Testis (tissue), 3 donors: ENCODE data around the gene JAKMIP1. TPM values are rescaled to one million over a fixed set of nuclear protein-coding genes. Genes with fewer than 3 reads are reported as not detected.

Experiments used
- DNase-seq: peaks from one replicate; pipeline ENCODE4 v3.0.0-alpha.2; 2019
- H3K27ac ChIP-seq, 2 donors: fragments of 200-600 bp; sonication (generic); one replicate each; pipeline ENCODE4 v1.5.1; 2019
- H3K27me3 ChIP-seq: fragments of 200-600 bp; sonication (generic); one replicate; pipeline ENCODE4 v1.5.1; 2019
- H3K36me3 ChIP-seq: fragments of 200-600 bp; sonication (generic); one replicate; pipeline ENCODE4 v1.5.1; 2017; ENCODE audit warnings: low read depth; ENCODE audit errors: missing control alignments
- H3K4me1 ChIP-seq: fragments of 200-600 bp; sonication (generic); one replicate; pipeline ENCODE4 v1.5.1; 2019
- H3K4me3 ChIP-seq, 2 donors: fragments of 200-600 bp; sonication (generic); one replicate each; pipeline ENCODE4 v1.5.1; 2017 to 2019
- H3K9me3 ChIP-seq: fragments of 200-600 bp; sonication (generic); one replicate; pipeline ENCODE4 v1.5.1; 2017
- CTCF ChIP-seq, 3 experiments: fragments of 450-650 bp in 2 of 3; fragments of 200-600 bp in 1 of 3; sonication (generic) in 1 of 3; IDR thresholded peaks; one replicate each; pipeline ENCODE4 v1.5.1; 2016 to 2019; ENCODE audit warnings: antibody characterized with exemption in 3 of 3, mild to moderate bottlenecking in 2 of 3, moderate library complexity in 1 of 3
- POLR2A ChIP-seq: fragments of 450-650 bp; IDR thresholded peaks from one replicate; pipeline ENCODE4 v1.6.1; 2017; ENCODE audit warnings: antibody characterized with exemption, mild to moderate bottlenecking, moderate library complexity
- WGBS, 2 donors: methylation state at CpG; one replicate each; pipeline ENCODE4 v1.1.5; 2018; 5-methylcytosine and 5-hydroxymethylcytosine counted together
- intact Hi-C: fragments of 100-400 bp; cut with DNase I; formaldehyde crosslinking; loops from one replicate; pipeline ENCODE4 v1.15.1; 2023; ENCODE audit warnings: low total_unique reads
- polyA plus RNA-seq: library from polyadenylated mRNA; stranded (reverse); fragments of 350-450 nt; fragmentation: Illumina TruSeq; extraction: RNeasy Lipid Tissue Mini Kit (QIAGEN cat#74804); gene quantifications from one replicate; pipeline ENCODE4 v1.2.3, GENCODE V29; 2014; ENCODE audit warnings: low read depth, low replicate concordance; ENCODE audit not compliant: insufficient read depth
- total RNA-seq, 2 donors: library from RNA; depleted of rRNA; stranded (reverse); fragments of >200 nt; gene quantifications; one replicate each; pipeline ENCODE4 v1.2.3, GENCODE V29; 2016

Gene JAKMIP1
- total and polyA plus RNA-seq, 3 donors from 2014 or later = 10.7 to 18.1 (median 15.2) TPM

GRCh38 chr4:6114181-6114580 lies 86.2 kb downstream of the JAKMIP1 start:
- Histone ChIP-seq H3K4me1 (no peaks in the 10 kb centered on the region), H3K27me3 (no peaks in the 10 kb centered on the region), H3K36me3 (no peaks in the 10 kb centered on the region), H3K4me3 (no peak overlapping the region), H3K27ac (no peak overlapping the region), H3K9me3 (no peaks in the 10 kb centered on the region)
- 85 to 90% methylated on average over 2 to 3 of the region's 3 CpGs for WGBS, 2 donors
- TF ChIP-seq POLR2A (no peak), CTCF (IDR thresholded peaks at IDR 0.05) (no peak)
- intact Hi-C loops = no loop called here
- no peak for DNase-seq

GRCh38 chr4:6113641-6114040 lies 86.7 kb downstream of the JAKMIP1 start:
- TF ChIP-seq CTCF (IDR thresholded peaks at IDR 0.05) = no peak
- no peak for TF ChIP-seq POLR2A
- Histone ChIP-seq H3K27me3 (no peaks in the 10 kb centered on the region), H3K4me3 (no peak overlapping the region), H3K9me3 (no peaks in the 10 kb centered on the region), H3K4me1 (no peaks in the 10 kb centered on the region), H3K36me3 (no peaks in the 10 kb centered on the region), H3K27ac (no peak overlapping the region)
- DNase-seq = no peak
- intact Hi-C loops = no loop called here
- WGBS, 2 donors = 88 to 89% methylated on average over 11 to 12 of the region's 12 CpGs

- Histone ChIP-seq H3K4me3 (no peak overlapping the region), H3K4me1 (no peaks in the 10 kb centered on the region), H3K9me3 (no peaks in the 10 kb centered on the region), H3K27ac (no peak overlapping the region), H3K36me3 (no peaks in the 10 kb centered on the region), H3K27me3 (no peaks in the 10 kb centered on the region)
- intact Hi-C loops = no loop called here
- peak; percentile 5 for DNase-seq
- TF ChIP-seq POLR2A (no peak), CTCF (IDR thresholded peaks at IDR 0.05) (no peak)
- 88 to 90% methylated on average over 17 to 26 of the region's 26 CpGs for WGBS, 2 donors
These were observed 87.6 kb downstream of the JAKMIP1 start for GRCh38 chr4:6112606-6113290.

- WGBS, 2 donors = 69 to 76% methylated on average over 7 of the region's 7 CpGs
- intact Hi-C loops = no loop called here
- Histone ChIP-seq H3K4me1 (no peaks in the 10 kb centered on the region), H3K36me3 (no peaks in the 10 kb centered on the region), H3K9me3 (no peaks in the 10 kb centered on the region), H3K4me3 (no peak overlapping the region), H3K27me3 (no peaks in the 10 kb centered on the region), H3K27ac (no peak overlapping the region)
- TF ChIP-seq CTCF (IDR thresholded peaks at IDR 0.05) = no peak
- DNase-seq = no peak
These were observed 88.9 kb downstream of the JAKMIP1 start for GRCh38 chr4:6111354-6111960.
